GM10266 (cell line): ENCODE results near the gene NPIPA5.
"Not testable (repeated sequence)": the region's sequence is repeated elsewhere in the genome, so short reads cannot be mapped to it uniquely, and the experiment has no call there.

Source experiments
- DNase-seq: peaks from one replicate; pipeline ENCODE4 v3.0.0; 2012; ENCODE audit errors: extremely low spot score
- TF ChIP-seq, protein P1 (sequence below): IDR thresholded peaks from 2 replicates; pipeline ENCODE4 v1.5.1; 2012; ENCODE audit warnings: mild to moderate bottlenecking, low read depth; ENCODE audit not compliant: control insufficient read depth, insufficient read depth; ENCODE audit errors: missing control alignments

Gene NPIPA5

DNA sequence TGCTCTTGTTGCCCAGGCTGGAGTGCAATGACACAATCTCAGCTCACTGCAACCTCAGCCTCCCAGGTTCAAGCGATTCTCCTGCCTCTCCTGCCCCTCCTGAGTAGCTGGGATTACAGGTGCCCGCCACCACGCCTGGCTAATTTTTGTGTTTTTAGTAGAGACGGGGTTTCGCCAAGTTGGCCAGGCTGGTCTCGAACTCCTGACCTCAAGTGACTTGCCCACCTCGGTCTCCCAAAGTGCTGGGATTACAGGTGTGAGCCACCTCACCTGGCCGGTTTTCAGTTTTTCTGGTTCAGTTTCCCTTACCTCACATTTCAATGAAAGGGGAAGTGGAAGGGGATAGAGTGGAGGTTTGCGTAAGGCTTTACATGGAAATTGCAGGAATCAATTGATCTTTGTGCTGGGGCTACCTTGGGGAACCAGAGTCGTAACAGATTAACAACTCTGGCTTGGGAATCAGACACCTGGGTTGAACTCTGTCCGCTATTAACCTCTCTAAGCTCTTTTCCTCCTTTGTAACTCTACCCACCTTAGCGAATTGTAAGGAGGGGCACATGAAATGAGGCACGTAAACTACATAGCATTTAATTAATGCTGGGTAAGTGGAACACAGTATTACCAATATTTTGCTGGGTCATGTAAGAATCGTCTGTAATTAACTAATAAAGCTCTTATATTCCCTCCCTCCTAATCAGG, 20.7 kb upstream of the NPIPA5 start:
- TF ChIP-seq, protein P1, sequence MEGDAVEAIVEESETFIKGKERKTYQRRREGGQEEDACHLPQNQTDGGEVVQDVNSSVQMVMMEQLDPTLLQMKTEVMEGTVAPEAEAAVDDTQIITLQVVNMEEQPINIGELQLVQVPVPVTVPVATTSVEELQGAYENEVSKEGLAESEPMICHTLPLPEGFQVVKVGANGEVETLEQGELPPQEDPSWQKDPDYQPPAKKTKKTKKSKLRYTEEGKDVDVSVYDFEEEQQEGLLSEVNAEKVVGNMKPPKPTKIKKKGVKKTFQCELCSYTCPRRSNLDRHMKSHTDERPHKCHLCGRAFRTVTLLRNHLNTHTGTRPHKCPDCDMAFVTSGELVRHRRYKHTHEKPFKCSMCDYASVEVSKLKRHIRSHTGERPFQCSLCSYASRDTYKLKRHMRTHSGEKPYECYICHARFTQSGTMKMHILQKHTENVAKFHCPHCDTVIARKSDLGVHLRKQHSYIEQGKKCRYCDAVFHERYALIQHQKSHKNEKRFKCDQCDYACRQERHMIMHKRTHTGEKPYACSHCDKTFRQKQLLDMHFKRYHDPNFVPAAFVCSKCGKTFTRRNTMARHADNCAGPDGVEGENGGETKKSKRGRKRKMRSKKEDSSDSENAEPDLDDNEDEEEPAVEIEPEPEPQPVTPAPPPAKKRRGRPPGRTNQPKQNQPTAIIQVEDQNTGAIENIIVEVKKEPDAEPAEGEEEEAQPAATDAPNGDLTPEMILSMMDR = no peak
- DNase-seq = no peak

DNA sequence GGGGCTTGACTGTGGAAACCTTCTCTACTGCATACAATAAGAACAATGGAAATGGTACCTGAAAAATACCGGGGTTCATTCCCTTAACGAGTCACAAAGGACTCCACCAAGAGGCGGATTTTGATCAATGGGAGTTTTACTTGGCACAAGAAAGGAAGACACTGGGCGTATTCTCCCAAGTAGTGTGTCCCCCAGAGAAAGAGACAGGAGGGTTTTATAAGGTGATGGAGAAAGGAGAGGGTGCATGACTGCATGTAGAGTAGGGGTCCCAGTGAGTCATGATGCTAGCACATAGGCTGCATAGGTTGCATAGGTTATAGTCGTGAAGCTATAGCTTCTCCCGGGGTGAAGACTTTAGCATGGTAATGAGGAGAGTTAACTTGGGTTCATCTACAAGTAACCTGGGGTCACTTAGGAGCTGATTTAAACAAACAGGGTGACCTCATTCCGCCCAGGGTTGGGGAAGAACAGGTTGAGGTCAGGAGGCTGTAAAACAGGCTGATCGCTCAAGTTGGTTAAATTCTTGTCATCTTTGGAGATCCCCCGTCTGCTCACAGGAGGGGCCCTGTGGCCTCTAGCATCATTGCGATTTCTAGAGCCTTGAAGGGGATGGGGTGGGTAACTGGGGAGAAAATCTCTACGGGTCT, 19.0 kb upstream of the NPIPA5 start:
- no peak for DNase-seq
- TF ChIP-seq, protein P1 = no peak

DNA sequence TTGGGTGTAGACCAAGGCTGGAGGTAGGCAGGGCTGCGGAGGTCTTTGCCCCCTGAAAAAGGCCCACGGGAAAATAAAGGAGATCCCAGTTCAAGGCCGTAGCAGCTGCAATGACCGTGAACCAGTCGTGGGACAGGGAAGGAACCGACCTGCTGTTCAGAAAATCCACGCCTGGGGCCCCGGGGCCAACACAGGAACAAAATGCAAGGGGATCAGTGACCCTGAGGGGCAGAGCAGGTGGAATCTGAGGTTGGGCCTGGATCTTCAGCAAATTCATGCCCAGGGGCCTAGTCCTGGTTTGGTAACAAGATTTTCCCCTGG, 18.4 kb upstream of the NPIPA5 start:
- DNase-seq = not testable (repeated sequence)

DNA sequence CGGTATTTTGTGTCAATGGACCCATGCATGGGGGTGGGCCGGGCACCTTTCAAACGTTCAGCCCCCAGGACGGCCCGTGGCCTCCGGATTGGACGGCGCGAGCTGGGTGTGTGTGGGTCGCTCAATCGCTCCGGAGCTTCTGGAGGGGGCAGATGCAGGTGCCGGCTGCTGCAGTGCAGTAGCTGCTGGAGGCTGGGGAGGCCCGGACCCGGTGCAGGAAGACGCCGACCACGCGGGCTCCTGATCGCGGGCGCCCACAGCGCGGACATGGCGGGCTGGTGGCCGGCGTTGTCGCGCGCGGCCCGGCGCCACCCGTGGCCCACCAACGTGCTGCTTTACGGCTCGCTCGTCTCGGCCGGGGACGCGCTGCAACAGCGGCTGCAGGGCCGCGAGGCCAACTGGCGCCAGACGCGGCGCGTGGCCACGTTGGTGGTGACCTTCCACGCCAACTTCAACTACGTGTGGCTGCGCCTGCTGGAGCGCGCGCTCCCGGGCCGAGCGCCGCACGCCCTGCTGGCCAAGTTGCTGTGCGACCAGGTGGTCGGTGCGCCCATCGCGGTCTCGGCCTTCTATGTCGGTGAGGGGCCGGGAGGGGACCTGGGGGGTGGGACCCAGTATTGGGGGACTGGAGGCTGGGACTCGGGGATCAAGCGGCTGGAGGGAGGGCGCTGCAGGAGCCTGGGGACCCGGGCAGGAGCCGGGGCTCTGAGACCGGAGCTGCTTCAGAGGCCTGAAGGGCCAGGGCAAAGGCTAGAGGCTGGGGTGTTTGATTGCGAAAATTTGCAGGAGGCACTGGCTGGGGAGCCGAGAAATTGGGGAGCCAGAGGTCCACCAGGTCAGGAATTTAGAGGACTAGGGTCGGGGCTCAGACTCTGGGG, 17.8 kb upstream of the NPIPA5 start, which contains the start of gene MPV17L:
Gene MPV17L (plus strand): TSS at position 124 of the 878 bp plus-strand sequence. CDS start 144 bp downstream, at position 268.
- not testable (repeated sequence) for DNase-seq

DNA sequence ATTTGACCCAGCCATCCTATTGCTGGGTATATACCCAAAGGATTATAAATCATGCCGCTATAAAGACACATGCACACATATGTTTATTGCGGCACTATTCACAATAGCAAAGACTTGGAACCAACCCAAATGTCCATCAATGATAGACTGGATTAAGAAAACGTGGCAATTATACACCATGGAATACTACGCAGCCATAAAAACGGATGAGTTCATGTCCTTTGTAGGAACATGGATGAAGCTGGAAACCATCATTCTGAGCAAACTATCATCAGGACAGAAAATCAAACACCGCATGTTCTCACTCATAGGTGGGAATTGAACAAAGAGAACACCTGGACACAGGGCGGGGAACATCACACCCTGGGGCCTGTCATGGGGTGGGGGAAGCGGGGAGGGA, 14.9 kb upstream of the NPIPA5 start:
- DNase-seq = not testable (repeated sequence)

DNA sequence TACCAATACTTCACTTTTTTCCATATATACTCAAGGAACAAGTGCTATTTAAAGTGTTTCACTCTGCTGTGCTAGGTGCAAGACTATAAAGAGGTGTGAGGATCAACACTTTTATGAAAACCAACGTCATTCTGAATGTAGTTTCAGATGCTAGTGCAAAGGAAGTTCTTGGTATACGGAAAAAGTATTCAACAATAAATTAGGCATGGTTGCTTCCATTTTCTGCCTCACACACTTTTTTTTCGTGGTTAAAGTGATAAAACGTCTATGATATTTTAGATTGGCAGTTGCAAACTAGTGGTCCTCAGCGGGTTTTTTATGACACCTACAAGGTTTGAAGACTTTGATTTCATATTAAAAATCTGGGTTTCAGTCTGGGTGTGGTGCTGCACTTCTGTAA, 11.8 kb upstream of the NPIPA5 start:
- not testable (repeated sequence) for DNase-seq

DNA sequence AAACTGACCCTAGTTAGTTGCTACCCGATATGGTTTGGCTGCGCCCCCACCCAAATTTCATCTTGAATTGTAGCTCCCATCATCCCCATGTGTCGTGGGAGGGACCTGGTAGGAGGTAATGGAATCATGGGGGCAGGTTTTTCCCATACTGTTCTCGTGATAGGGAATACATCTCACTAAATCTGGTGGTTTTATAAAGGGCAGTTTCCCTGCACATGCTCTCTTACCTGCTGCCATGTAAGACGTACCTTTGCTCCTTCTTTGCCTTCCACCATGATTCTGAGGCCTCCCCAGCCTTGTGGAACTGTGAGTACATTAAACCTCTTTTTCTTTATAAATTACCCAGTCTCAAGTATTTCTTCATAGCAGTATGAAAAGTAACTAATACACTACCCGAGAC, 10.0 kb upstream of the NPIPA5 start:
- not testable (repeated sequence) for DNase-seq

DNA sequence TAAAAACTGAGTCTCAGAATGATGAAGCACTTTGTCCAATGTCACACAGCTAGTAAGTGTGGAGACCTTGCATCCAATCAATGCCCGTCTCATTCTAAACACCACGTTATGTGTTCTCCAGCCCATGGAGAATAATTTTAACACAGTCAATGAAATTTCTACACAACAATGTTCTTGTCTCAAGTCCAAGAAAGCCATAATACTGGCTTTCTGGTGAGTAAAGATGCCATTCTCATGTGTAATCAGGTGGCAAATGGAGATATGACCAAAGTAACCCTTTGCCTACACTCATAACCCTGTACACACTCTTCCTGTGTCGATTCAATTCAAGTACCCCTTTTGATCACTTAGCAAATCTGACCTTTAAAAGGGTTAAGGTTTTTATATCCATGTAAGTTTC, 4.7 kb upstream of the NPIPA5 start:
- not testable (repeated sequence) for DNase-seq

DNA sequence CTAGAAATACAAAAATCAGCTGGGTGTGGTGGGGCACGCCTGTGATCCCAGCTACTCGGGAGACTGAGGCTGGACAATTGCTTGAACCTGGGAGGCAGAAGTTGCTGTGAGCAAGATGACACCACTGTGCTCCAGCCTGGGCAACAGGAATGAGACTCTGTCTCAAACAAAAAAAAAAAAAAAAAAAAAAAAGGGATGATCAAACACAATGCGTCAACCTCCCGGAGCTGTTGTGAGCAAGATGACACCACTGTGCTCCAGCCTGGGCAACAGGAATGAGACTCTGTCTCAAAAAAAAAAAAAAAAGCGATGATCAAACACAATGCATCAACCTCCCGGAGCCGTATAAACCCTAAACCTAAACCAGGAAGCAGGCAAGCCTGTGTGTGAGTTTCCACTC, 20.6 kb downstream of the NPIPA5 start:
- DNase-seq = not testable (repeated sequence)

DNA sequence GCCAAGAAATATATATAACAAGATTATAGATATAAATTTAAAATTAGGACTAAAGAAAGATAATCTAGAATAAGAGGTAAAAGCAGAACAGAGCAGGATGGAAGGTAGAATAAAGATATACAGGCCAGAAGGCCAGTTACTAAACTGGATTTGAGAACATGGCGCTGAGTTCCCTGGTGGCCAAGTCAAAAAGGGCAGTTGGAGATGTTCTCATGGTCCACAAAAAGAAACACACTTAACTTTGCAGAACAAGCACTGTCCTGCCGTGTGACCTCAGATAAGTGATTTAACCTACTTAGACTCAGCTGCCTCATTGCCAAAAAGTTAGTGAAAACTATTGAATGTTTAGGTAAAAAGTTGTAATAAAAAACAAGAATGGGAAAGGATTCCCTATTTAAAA, 23.2 kb downstream of the NPIPA5 start:
- DNase-seq = not testable (repeated sequence)

DNA sequence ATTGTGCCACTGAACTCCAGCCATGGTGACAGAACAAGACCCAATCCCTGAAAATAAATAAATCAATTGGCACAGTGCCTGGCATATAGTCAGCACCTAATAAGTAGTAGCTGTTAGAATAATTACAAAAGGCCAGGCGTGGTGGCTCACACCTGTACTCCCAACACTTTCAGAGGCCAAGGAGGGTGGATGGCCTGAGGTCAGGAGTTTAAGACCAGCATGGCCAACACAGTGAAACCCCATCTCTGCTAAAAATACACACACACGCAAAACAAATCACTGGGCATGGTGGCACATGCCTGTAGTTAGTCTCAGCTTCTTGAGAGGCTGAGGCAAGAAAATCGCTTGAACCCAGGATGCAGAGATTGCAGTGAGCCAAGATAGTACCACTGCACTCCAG, 25.2 kb downstream of the NPIPA5 start:
- DNase-seq = not testable (repeated sequence)

DNA sequence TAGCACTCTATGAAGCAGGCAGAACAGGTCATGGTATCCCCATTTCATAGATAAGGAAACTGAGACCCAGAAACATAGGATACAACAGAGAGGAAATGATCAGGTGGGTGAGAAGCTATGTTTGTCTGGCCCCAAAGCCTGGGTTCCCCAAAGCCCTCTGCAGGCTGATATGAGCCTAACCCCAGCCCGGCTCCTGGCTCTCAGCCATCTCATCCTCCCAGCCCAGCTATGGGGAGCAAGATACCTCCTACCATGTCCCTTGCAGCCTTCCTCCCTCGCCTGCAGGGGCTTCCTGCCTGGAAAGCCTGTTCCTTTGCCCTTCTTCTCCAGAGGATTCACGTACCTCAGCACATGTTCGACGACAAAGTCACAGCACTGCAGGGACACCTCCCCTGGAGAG, 26.3 kb downstream of the NPIPA5 start:
- not testable (repeated sequence) for DNase-seq

DNA sequence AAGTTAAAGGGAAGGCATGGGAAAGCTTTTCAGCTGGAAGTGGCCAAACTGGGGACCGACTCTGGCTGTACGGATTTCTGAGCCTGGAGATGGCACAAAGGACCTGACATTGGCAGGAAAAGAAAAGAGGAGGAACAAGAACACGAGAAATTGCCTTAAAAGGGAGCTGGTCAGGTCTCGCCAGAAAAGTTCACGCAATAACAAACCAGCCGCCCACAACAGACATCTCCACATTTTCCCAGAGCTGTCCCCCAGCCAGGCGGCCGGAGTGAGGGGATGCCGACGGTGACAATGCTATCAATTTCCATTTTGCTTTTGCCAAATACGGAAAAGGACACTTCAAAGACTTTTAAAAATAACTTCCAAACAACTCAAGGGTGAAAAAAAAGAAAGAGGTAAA, 26.8 kb downstream of the NPIPA5 start:
- not testable (repeated sequence) for DNase-seq

DNA sequence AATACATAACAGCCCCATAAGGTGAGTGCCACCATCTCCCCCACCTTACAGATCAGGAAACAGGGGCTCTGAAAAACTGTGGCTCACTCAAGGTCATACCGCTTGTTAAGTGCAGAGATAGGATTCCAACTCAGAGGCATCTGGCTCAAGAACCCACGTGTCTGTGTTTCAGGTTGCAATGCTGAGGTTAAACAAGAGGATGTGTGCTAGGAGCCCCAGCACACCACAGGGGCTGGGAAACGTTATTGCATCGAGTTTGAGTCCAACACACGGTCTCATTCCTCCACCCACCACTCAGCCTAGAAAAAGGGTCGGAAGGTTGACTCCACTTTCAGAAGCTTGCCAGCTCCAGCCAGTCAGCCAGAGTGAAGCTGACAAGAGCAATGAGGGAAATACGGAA, 29.4 kb downstream of the NPIPA5 start:
- not testable (repeated sequence) for DNase-seq

DNA sequence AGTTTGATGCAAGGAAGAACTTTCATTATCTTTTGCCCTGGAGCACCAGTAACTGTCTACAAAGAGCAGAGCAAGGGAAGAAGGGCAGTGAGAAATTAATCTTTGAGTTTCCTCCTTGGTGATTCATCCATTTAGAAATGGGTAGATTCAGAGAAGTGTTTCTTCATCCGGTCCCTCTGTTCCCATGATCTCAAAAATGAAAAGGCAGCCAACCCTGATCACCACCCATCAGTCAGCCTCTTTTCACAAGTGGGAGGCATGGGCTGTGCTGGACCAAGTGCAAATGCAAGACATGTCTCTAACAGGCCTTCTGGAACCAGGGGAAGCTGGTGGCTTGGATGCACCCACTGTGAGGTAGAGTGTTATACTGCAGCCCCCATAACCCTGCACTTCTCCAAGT, 35.8 kb downstream of the NPIPA5 start:
- not testable (repeated sequence) for DNase-seq

DNA sequence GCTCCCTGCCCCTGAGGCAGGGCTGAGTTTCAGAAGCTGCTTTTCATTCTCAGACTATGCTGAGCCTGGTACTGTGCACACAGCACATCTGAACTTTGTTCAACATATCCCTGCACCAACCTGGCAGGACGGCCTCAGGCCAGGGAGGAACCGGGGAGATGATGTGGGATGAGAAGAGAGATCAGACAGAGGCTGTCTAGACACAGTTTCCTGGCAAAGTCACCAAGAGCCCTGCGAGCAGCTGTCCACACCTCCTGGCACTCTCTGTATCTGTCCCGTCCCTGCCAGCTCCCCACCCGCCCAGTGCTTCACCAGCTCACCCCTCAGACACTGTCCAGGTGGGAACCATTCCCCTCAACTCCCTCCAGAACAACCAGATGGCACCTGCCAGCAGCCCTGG, 39.1 kb downstream of the NPIPA5 start:
- not testable (repeated sequence) for DNase-seq

DNA sequence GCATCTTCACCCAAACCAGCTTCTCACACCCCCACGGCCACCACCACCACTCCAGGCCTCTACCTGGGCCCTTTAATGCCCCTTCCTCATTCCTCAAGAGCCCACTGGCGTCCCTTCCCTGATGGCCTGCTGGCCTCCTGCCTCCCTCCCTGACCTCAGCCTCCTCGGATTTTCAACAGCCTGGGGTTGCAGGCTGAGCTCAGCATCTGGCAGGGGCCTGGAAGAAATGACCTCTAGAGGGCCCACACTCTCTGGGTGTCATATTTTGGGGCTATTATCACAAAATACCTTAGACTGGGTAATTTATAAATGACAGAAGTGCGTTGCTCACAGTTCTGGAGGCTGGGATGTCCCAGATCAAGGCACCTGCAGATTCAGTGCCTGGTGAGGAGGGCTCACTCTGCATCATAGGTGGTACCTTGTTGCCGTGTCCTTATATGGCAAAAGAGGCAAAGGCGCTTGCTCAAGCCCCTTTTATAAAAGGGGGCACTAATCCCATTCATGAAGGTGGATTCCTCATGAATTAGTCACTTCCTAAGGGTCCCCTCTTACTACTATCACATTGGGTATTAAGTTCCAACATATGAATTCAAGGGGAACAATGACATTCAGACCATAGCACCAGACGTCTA, 40.0 kb downstream of the NPIPA5 start:
- DNase-seq = not testable (repeated sequence)

DNA sequence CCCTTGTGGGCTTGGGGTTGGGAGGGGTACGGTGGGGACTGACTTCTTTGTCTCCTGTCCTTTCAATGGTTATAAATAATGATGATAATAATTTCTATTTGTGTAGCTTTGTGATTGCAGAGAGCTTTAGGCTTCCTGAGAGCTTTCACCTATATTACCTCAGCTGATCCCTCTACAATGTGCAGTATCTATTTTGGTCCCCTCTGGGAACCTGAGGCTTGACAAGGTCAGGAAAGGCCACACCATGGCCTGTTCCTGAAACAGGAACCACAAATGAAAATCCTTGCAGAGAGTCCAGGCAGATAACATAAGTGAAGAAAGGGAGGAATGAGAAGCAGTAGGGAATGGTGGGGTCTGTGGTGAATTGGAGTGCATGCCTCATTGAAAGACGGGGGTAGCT, 42.5 kb downstream of the NPIPA5 start:
- DNase-seq = not testable (repeated sequence)
